Smooth muscle cell (in vitro differentiated cells): ENCODE results near the gene SYT12. TPM values are rescaled to one million over a fixed set of nuclear protein-coding genes. Genes with fewer than 3 reads are reported as not detected.

Source experiments
- DNase-seq: peaks from one replicate; lab custom pipeline; 2025; ENCODE audit not compliant: unreplicated experiment; lab: John Stamatoyannopoulos, UW
- H2AFZ ChIP-seq: fragments of 200-600 bp; sonication (generic); 2 replicates; pipeline ENCODE4 v1.6.0; 2016; ENCODE audit warnings: antibody characterized with exemption, low read depth, mild to moderate bottlenecking
- H3F3A ChIP-seq: fragments of 200-600 bp; sonication (generic); 2 replicates; pipeline ENCODE4 v1.6.0; 2017; ENCODE audit warnings: antibody characterized with exemption, low read depth
- H3K27ac ChIP-seq: fragments of 200-600 bp; sonication (generic); 2 replicates; pipeline ENCODE4 v1.5.1; 2016; ENCODE audit warnings: low read depth, mild to moderate bottlenecking
- H3K27me3 ChIP-seq: fragments of 200-600 bp; sonication (generic); 2 replicates; pipeline ENCODE4 v1.6.1; 2016; ENCODE audit warnings: low read depth, mild to moderate bottlenecking
- H3K36me3 ChIP-seq: fragments of 200-600 bp; sonication (generic); 2 replicates; pipeline ENCODE4 v1.5.1; 2016; ENCODE audit warnings: low read depth
- H3K4me1 ChIP-seq: fragments of 200-600 bp; sonication (generic); 2 replicates; pipeline ENCODE4 v1.5.1; 2016; ENCODE audit warnings: low read depth
- H3K4me2 ChIP-seq: fragments of 200-600 bp; sonication (generic); 2 replicates; pipeline ENCODE4 v1.6.0; 2016; ENCODE audit warnings: mild to moderate bottlenecking
- H3K4me3 ChIP-seq: fragments of 200-600 bp; sonication (generic); 2 replicates; pipeline ENCODE4 v1.5.1; 2016; ENCODE audit warnings: mild to moderate bottlenecking
- H3K79me2 ChIP-seq: fragments of 200-600 bp; sonication (generic); 2 replicates; pipeline ENCODE4 v1.6.0; 2016; ENCODE audit warnings: low read depth, mild to moderate bottlenecking
- H3K9ac ChIP-seq: fragments of 200-600 bp; sonication (generic); 2 replicates; pipeline ENCODE4 v1.6.0; 2016; ENCODE audit warnings: low read depth
- H3K9me3 ChIP-seq: fragments of 200-600 bp; sonication (generic); replicated peaks from 2 replicates; pipeline ENCODE4 v1.5.1; 2016; ENCODE audit warnings: low read depth
- H4K20me1 ChIP-seq: fragments of 200-600 bp; sonication (generic); 2 replicates; pipeline ENCODE4 v1.6.0; 2016; ENCODE audit warnings: low read depth
- CTCF ChIP-seq: fragments of 200-600 bp; sonication (generic); IDR thresholded peaks from 2 replicates; pipeline ENCODE4 v1.5.1; 2017; ENCODE audit warnings: borderline replicate concordance, mild to moderate bottlenecking, antibody characterized with exemption; ENCODE audit not compliant: insufficient read depth, poor library complexity, severe bottlenecking
- WGBS: methylation state at CpG from one replicate; pipeline ENCODE4 v1.1.7; 2016; ENCODE audit warnings: low lambda C conversion rate; 5-methylcytosine and 5-hydroxymethylcytosine counted together
- polyA plus RNA-seq: library from polyadenylated mRNA; unstranded; fragments of >200 nt; fragmentation: Nextera tagmentation; extraction: Ambion mirVana; gene quantifications from 2 replicates; pipeline ENCODE4 v1.2.1, GENCODE V29; 2016
- total RNA-seq: library from RNA; depleted of rRNA; stranded (reverse); fragments of >200 nt; gene quantifications from 2 replicates; pipeline ENCODE4 v1.2.3, GENCODE V29; 2014

The SYT12 gene
- total RNA-seq, result 0.67 and 2.1 TPM in 2 replicates
- 3.4 and 4.9 TPM in 2 replicates for polyA plus RNA-seq

- WGBS, result 8% methylated on average over 51 of the region's 118 CpGs
- no peak within 1 kb of the TSS for H2AFZ ChIP-seq
- peaks cover 12% of the 10 kb centered on the region for H3K27me3 ChIP-seq
- no peaks in the 10 kb centered on the region for H3K79me2 ChIP-seq
- peaks cover 3% of the 10 kb centered on the region for H3K4me1 ChIP-seq
- no peak within 1 kb of the TSS for H3K27ac ChIP-seq
- H3K4me3 ChIP-seq, result peak within 1 kb of the TSS; percentile 47
- no peaks in the 10 kb centered on the region for H4K20me1 ChIP-seq
- no peaks in the 10 kb centered on the region for H3K36me3 ChIP-seq
- no peaks in the 10 kb centered on the region for H3F3A ChIP-seq
- peak within 1 kb of the TSS; percentile 93 for H3K4me2 ChIP-seq
- TF ChIP-seq CTCF, result no peak
- DNase-seq, result no peak
- H3K9me3 ChIP-seq, result no peaks in the 10 kb centered on the region
- no peak within 1 kb of the TSS for H3K9ac ChIP-seq
These were observed at the start of gene SYT12 for GRCh38 chr11:67022961-67023956. Gene SYT12 (plus strand): TSS chr11:67023134. CDS start chr11:67030145, 7,011 bp downstream.

GRCh38 chr11:66973956-66974580 lies 48.9 kb upstream of the SYT12 start:
- Histone ChIP-seq H3K4me2 (no peak overlapping the region), H3K4me3 (no peak overlapping the region), H4K20me1 (no peaks in the 10 kb centered on the region), H3K9ac (no peak overlapping the region), H3F3A (peaks cover 11% of the 10 kb centered on the region), H3K79me2 (no peaks in the 10 kb centered on the region), H3K9me3 (no peaks in the 10 kb centered on the region), H3K27ac (no peak overlapping the region), H3K36me3 (no peaks in the 10 kb centered on the region), H3K27me3 (no peaks in the 10 kb centered on the region), H3K4me1 (no peaks in the 10 kb centered on the region), H2AFZ (no peak overlapping the region)
- no peak for DNase-seq
- no peak for TF ChIP-seq CTCF
- 79% methylated on average over 8 of the region's 8 CpGs for WGBS

- no peaks in the 10 kb centered on the region for H3K9me3 ChIP-seq
- H2AFZ ChIP-seq, result no peak within 1 kb of the TSS
- H3K79me2 ChIP-seq, result no peaks in the 10 kb centered on the region
- DNase-seq, result no peak
- H3K36me3 ChIP-seq, result no peaks in the 10 kb centered on the region
- H3K27me3 ChIP-seq, result no peaks in the 10 kb centered on the region
- no peaks in the 10 kb centered on the region for H4K20me1 ChIP-seq
- H3K4me1 ChIP-seq, result no peaks in the 10 kb centered on the region
- no peak within 1 kb of the TSS for H3K27ac ChIP-seq
- peaks cover 8% of the 10 kb centered on the region for H3F3A ChIP-seq
- no peak within 1 kb of the TSS for H3K4me2 ChIP-seq
- TF ChIP-seq CTCF, result no peak
- 85% methylated on average over 10 of the region's 10 CpGs for WGBS
- no peak within 1 kb of the TSS for H3K9ac ChIP-seq
- H3K4me3 ChIP-seq, result no peak within 1 kb of the TSS
These were observed 48.1 kb upstream of the SYT12 start, which contains the start of gene C11orf86 for GRCh38 chr11:66974724-66975404. Gene C11orf86 (plus strand): TSS chr11:66975304. CDS start chr11:66975363, 59 bp downstream.
